PFSK-1 (cell line): Measurements from ENCODE around the gene MYMK.

ENCODE experiments used
- FOXP2 ChIP-seq: optimal IDR thresholded peaks from 2 replicates; pipeline ENCODE3; 2011; ENCODE audit warnings: borderline replicate concordance, control low read depth, inconsistent platforms; ENCODE audit not compliant: insufficient read depth; ENCODE audit errors: extremely low read length, extremely low read depth
- POLR2AphosphoS5 ChIP-seq: IDR thresholded peaks from 2 replicates; pipeline ENCODE4 v1.6.1; 2012; ENCODE audit warnings: low read depth, mild to moderate bottlenecking, control low read depth, low read length, moderate library complexity
- SIN3A ChIP-seq: IDR thresholded peaks from 2 replicates; pipeline ENCODE4 v1.6.1; 2012; ENCODE audit warnings: mild to moderate bottlenecking, low read length, moderate library complexity, borderline replicate concordance; ENCODE audit not compliant: insufficient read depth
- TAF1 ChIP-seq: IDR thresholded peaks from 2 replicates; pipeline ENCODE4 v1.6.1; 2012; ENCODE audit warnings: low read length, control low read depth, borderline replicate concordance; ENCODE audit not compliant: insufficient read depth
- TF ChIP-seq, protein P1 (sequence below), 2 experiments: IDR thresholded peaks; 2 replicates each; pipeline versions ENCODE4 v1.6.1 to v1.8.0; 2011 to 2012; ENCODE audit warnings: low read depth in 2 of 2, low read length in 2 of 2, control low read depth in 1 of 2, inconsistent platforms in 1 of 2, mild to moderate bottlenecking in 1 of 2, moderate library complexity in 1 of 2; ENCODE audit not compliant: insufficient read depth in 1 of 2

The MYMK gene

DNA sequence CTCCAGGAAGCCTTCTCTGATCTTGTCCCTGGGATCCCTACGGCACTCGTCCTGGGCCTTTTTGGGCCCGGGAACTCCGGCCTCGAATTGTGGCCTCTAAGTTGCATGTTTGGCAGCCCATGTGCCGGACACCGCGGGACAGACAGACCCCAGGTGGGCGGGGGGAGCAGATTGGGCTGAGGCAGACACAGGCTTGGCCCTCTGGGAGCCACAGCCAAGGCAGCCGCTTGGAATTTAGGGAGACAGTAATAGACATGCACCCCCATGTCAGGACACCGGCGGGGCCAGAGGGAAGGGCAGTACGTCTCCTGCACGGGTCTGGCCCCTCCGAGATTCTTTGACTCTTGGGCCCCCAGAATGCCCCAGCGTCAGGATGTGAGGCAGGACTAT, 45.9 kb upstream of the MYMK start:
- TF ChIP-seq FOXP2 (no peak), POLR2AphosphoS5 (no peak), TAF1 (no peak), SIN3A (no peak)
- TF ChIP-seq, protein P1, sequence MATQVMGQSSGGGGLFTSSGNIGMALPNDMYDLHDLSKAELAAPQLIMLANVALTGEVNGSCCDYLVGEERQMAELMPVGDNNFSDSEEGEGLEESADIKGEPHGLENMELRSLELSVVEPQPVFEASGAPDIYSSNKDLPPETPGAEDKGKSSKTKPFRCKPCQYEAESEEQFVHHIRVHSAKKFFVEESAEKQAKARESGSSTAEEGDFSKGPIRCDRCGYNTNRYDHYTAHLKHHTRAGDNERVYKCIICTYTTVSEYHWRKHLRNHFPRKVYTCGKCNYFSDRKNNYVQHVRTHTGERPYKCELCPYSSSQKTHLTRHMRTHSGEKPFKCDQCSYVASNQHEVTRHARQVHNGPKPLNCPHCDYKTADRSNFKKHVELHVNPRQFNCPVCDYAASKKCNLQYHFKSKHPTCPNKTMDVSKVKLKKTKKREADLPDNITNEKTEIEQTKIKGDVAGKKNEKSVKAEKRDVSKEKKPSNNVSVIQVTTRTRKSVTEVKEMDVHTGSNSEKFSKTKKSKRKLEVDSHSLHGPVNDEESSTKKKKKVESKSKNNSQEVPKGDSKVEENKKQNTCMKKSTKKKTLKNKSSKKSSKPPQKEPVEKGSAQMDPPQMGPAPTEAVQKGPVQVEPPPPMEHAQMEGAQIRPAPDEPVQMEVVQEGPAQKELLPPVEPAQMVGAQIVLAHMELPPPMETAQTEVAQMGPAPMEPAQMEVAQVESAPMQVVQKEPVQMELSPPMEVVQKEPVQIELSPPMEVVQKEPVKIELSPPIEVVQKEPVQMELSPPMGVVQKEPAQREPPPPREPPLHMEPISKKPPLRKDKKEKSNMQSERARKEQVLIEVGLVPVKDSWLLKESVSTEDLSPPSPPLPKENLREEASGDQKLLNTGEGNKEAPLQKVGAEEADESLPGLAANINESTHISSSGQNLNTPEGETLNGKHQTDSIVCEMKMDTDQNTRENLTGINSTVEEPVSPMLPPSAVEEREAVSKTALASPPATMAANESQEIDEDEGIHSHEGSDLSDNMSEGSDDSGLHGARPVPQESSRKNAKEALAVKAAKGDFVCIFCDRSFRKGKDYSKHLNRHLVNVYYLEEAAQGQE (IDR thresholded peaks at IDR 0.05; ENCODE audit: insufficient read depth in 1 of 2, low read depth in 2 of 2, low read length in 2 of 2), result no peak

DNA sequence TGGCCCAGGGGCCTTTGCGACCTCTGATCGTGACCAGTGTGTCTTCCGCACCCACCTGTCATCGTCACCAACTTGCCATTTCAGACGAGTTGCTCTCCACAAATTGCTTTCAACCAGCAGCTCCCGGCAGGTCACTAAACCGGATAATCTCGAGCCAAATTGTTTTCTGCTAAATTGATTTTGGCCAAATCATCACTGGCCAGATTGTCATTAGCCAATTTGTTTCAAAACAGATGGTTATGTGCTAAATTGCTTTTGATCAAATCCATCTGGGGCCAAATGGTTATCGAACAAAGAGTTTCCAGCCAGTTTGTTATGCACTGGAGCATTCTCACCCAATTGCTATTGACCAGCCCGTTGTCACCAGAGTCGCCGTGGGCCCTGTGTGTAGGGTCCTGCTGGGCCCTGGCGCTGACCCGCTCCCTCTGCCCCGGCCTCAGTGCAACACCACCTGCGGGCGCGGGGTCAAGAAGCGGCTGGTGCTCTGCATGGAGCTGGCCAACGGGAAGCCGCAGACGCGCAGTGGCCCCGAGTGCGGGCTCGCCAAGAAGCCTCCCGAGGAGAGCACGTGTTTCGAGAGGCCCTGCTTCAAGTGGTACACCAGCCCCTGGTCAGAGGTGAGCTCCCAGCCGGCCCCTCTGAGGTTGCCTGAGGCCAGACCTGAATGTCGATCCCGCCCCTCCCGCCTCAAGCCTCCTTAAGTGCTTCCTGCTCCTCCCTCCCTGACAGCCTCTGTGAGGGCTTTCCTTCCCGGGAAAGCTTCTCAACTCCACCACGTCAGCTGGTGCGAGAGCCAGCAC, 45.3 kb upstream of the MYMK start:
- no peak for TF ChIP-seq TAF1
- TF ChIP-seq SIN3A, result no peak
- TF ChIP-seq FOXP2, result no peak
- TF ChIP-seq POLR2AphosphoS5, result no peak

DNA sequence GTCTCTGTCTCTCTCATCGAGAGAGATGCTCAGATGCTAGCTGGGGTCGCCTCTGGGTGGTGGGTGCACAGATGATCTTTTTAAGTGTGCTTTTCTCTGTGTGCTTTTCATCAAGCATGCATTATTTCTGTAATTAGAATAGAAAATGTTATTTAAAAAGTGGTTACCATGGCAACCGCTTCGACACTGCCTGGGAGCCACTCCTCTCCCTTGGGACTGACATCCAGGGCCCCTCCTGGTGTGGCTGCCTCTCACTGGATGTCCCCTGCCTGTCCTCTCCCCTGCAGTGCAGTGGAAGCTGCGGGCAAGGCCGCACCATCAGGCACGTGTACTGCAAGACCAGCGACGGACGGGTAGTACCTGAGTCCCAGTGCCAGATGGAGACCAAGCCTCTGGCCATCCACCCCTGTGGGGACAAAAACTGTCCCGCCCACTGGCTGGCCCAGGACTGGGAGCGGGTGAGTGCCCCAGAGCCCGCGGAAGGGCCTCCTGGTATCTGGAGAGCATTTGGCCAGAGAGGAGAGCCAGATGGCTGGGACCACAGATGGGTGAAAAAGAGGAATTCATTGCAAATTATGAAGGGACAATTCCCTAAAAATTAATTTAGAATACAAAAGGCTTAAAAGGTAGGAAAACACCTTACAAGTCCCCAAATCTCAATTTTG, 44.5 kb upstream of the MYMK start:
- TF ChIP-seq POLR2AphosphoS5 (no peak), TAF1 (no peak), FOXP2 (no peak), SIN3A (no peak)
- TF ChIP-seq, protein P1 (IDR thresholded peaks at IDR 0.05; ENCODE audit: insufficient read depth in 1 of 2, low read depth in 2 of 2, low read length in 2 of 2), result no peak

DNA sequence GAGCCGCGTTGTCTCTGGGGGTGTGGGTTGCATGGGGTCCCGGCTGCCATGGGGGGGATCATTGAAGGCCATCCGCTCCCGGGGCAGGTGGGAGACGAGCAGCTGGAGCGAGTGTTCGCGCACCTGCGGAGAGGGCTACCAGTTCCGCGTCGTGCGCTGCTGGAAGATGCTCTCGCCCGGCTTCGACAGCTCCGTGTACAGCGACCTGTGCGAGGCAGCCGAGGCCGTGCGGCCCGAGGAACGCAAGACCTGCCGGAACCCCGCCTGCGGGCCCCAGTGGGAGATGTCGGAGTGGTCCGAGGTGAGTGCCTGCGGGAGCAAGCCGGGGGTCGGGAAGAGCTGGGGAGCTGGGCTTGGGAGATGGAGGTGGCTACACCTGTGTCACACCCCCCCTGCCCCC, 43.4 kb upstream of the MYMK start:
- no peak for TF ChIP-seq POLR2AphosphoS5
- TF ChIP-seq, protein P1 (IDR thresholded peaks at IDR 0.05; ENCODE audit: insufficient read depth in 1 of 2, low read depth in 2 of 2, low read length in 2 of 2), result no peak
- no peak for TF ChIP-seq FOXP2
- no peak for TF ChIP-seq SIN3A
- no peak for TF ChIP-seq TAF1

DNA sequence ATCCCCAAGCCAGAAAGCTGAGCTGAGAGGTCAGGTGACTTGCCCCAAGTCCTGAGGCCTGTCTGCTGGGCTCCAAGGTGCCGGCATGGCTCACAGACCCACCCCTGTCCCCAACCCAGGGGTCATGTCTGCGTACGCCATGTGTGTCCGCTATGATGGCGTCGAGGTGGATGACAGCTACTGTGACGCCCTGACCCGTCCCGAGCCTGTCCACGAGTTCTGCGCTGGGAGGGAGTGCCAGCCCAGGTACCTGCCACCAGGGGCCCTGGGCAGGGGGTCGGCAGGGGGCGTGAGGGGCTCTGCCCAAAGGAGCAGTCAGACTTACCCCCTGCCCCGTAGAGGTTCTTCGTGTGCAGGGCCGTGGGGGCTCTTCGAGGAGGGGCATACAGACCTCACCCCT, 42.1 kb upstream of the MYMK start:
- TF ChIP-seq FOXP2 (no peak), SIN3A (no peak), POLR2AphosphoS5 (no peak), TAF1 (no peak)
- TF ChIP-seq, protein P1 (IDR thresholded peaks at IDR 0.05; ENCODE audit: insufficient read depth in 1 of 2, low read depth in 2 of 2, low read length in 2 of 2), result no peak
